SIG-M5 treated with dmso at 0.1 percent for 504 hours (cell line): Measurements from ENCODE around the gene BCAR3.
"Not testable (repeated sequence)": the region's sequence is repeated elsewhere in the genome, so short reads cannot be mapped to it uniquely, and the experiment has no call there.

Source experiments
- DNase-seq: peaks from one replicate; lab custom pipeline; 2025; ENCODE audit not compliant: unreplicated experiment; lab: John Stamatoyannopoulos, UW

The BCAR3 gene

GRCh38 chr1:93600663-93601062 is 81.0 kb downstream of the BCAR3 start:
- DNase-seq = no peak

- DNase-seq = no peak
These were observed 82.2 kb downstream of the BCAR3 start for GRCh38 chr1:93599479-93599878.

GRCh38 chr1:93598861-93599439 is 82.7 kb downstream of the BCAR3 start:
- DNase-seq = no peak

GRCh38 chr1:93598396-93598795 is 83.2 kb downstream of the BCAR3 start:
- DNase-seq = no peak

GRCh38 chr1:93597709-93598108 is 83.9 kb downstream of the BCAR3 start:
- no peak for DNase-seq

GRCh38 chr1:93596329-93597089 is 85.1 kb downstream of the BCAR3 start:
- no peak for DNase-seq

- no peak for DNase-seq
These were observed 85.9 kb downstream of the BCAR3 start for GRCh38 chr1:93595743-93596142.

- DNase-seq = no peak
These were observed 86.4 kb downstream of the BCAR3 start for GRCh38 chr1:93595266-93595665.

- DNase-seq = no peak
These were observed 87.1 kb downstream of the BCAR3 start for GRCh38 chr1:93594603-93594880.

GRCh38 chr1:93593854-93594602 is 87.6 kb downstream of the BCAR3 start:
- DNase-seq = no peak

- DNase-seq = no peak
These were observed 89.1 kb downstream of the BCAR3 start for GRCh38 chr1:93592551-93592949.

- no peak for DNase-seq
These were observed 89.7 kb downstream of the BCAR3 start for GRCh38 chr1:93591676-93592550.

- DNase-seq = not testable (repeated sequence)
These were observed 90.4 kb downstream of the BCAR3 start for GRCh38 chr1:93591291-93591675.

- no peak for DNase-seq
These were observed 92.7 kb downstream of the BCAR3 start for GRCh38 chr1:93588955-93589354.

- peak; percentile 29 for DNase-seq
These were observed 93.4 kb downstream of the BCAR3 start for GRCh38 chr1:93588206-93588605.

GRCh38 chr1:93587354-93587753 is 94.3 kb downstream of the BCAR3 start:
- DNase-seq = no peak

GRCh38 chr1:93585059-93585966 is 96.3 kb downstream of the BCAR3 start:
- DNase-seq = no peak

- DNase-seq = no peak
These were observed 97.2 kb downstream of the BCAR3 start for GRCh38 chr1:93584261-93585003.

- no peak for DNase-seq
These were observed 99.5 kb downstream of the BCAR3 start for GRCh38 chr1:93581917-93582850.
